ENCODE results near the gene MYL12A. TPM values are rescaled to one million over a fixed set of nuclear protein-coding genes. Genes with fewer than 3 reads are reported as not detected.

Gene MYL12A
- total RNA-seq, 1 experiment from 2014 or later: 230 TPM

- no peak for TF ChIP-seq E2F1 (CRISPR knock-in tag; IDR thresholded peaks at IDR 0.05)
- no peak for TF ChIP-seq ZNF416 (CRISPR knock-in tag; IDR thresholded peaks at IDR 0.05)
- no peak for TF ChIP-seq ETV6 (CRISPR knock-in tag; IDR thresholded peaks at IDR 0.05)
- no peak for TF ChIP-seq ZNF232 (CRISPR knock-in tag; IDR thresholded peaks at IDR 0.05)
- no peak for TF ChIP-seq ERG (CRISPR knock-in tag; IDR thresholded peaks at IDR 0.05)
- no peak for TF ChIP-seq FOXJ3 (CRISPR knock-in tag; IDR thresholded peaks at IDR 0.05; ENCODE audit: borderline replicate concordance)
- TF ChIP-seq SMAD4 (CRISPR knock-in tag; IDR thresholded peaks at IDR 0.05): no peak
Observed at GRCh38 chr18:3211236-3211992, 36.2 kb upstream of the MYL12A start (continued).

GRCh38 chr18:3212657-3213056 is 34.9 kb upstream of the MYL12A start:
- Mint-ChIP-seq H3K4me3 (no peak overlapping the region), H3K4me1 (peaks cover 15% of the 10 kb centered on the region), H3K9me3 (peaks cover 9% of the 10 kb centered on the region; the same call in 1 of the 2 replicates), H3K36me3 (no peaks in the 10 kb centered on the region), H3K27ac (no peak overlapping the region), H3K27me3 (ENCODE audit: low read depth) (no peaks in the 10 kb centered on the region; the same call in 1 of the 2 replicates)
- DNase-seq (ENCODE audit: low spot score) (no peak), ATAC-seq (no peak)
- ChIA-PET POLR2A (no interaction called here), CTCF (interaction anchor here (1.4 kb wide), 1 partner anchor 149 kb away, joined by 3 read pairs; no protein-coding TSS in a partner anchor)
- TF ChIP-seq KAT7 (CRISPR knock-in tag; IDR thresholded peaks at IDR 0.05; ENCODE audit: borderline replicate concordance): no peak
- TF ChIP-seq E2F1 (CRISPR knock-in tag; IDR thresholded peaks at IDR 0.05): no peak

GRCh38 chr18:3213300-3214059 is 34.1 kb upstream of the MYL12A start:
- Mint-ChIP-seq H3K27me3 (ENCODE audit: low read depth) (no peaks in the 10 kb centered on the region; the same call in 1 of the 2 replicates), H3K27ac (no peak overlapping the region), H3K9me3 (peaks cover 9% of the 10 kb centered on the region; the same call in 1 of the 2 replicates), H3K4me3 (no peak overlapping the region), H3K4me1 (peaks cover 20% of the 10 kb centered on the region), H3K36me3 (no peaks in the 10 kb centered on the region)
- ChIA-PET POLR2A (no interaction called here), CTCF (interaction anchor here (1.3 to 1.4 kb wide), 2 partner anchors 85 to 150 kb away, joined by 3 read pairs; no protein-coding TSS in a partner anchor)
- DNase-seq (ENCODE audit: low spot score) (no peak), ATAC-seq (no peak)
- no peak for TF ChIP-seq STAT6 (CRISPR knock-in tag; conservative IDR thresholded peaks at IDR 0.05; ENCODE audit: low read depth)
- TF ChIP-seq CTCF (IDR thresholded peaks at IDR 0.05): no peak
- TF ChIP-seq ZSCAN18 (CRISPR knock-in tag; IDR thresholded peaks at IDR 0.05): no peak
- no peak for TF ChIP-seq E2F4 (CRISPR knock-in tag; IDR thresholded peaks at IDR 0.05; ENCODE audit: borderline replicate concordance, low read depth)
- no peak for TF ChIP-seq E2F5 (CRISPR knock-in tag; IDR thresholded peaks at IDR 0.05)
- no peak for TF ChIP-seq SMAD3 (CRISPR knock-in tag; IDR thresholded peaks at IDR 0.05; ENCODE audit: borderline replicate concordance)
